ENCODE data around the gene TTC16.

- no peak for TF ChIP-seq CTCF (IDR thresholded peaks at IDR 0.05)
- TF ChIP-seq POLR2A (IDR thresholded peaks at IDR 0.05): no peak
Observed at GRCh38 chr9:127680846-127681245, 35.0 kb upstream of the TTC16 start.
